IMR-90 (cell line): Measurements from ENCODE around the gene TBC1D10A. TPM values are rescaled to one million over a fixed set of nuclear protein-coding genes. Genes with fewer than 3 reads are reported as not detected.

ENCODE experiments used
- ATAC-seq: fragments of 200-7000 bp; cut with Tn5 transposase; 2 replicates; pipeline ENCODE4 v1.9.1; 2020; ENCODE audit warnings: low read depth, mild to moderate bottlenecking, moderate library complexity
- BruUV-seq: library from RNA; stranded (reverse); fragments of 400-500 nt; replicated peaks from 2 replicates; lab custom pipeline; 2021; lab: Mats Ljungman, UMichigan
- CTCF ChIA-PET: fragments of 300-600 bp; formaldehyde crosslinking; extraction: SDS; loops from one replicate; lab custom pipeline; 2021; ENCODE audit warnings: antibody characterized with exemption; lab: Yijun Ruan, JAX
- POLR2A ChIA-PET: fragments of 300-600 bp; sonication (Branson Sonifier 250); formaldehyde crosslinking; loops from one replicate; lab custom pipeline; 2022; ENCODE audit warnings: antibody characterized with exemption; ENCODE audit not compliant: unreplicated experiment; lab: Charles Lee
- DNase-seq: peaks from one replicate; pipeline ENCODE4 v3.0.0; 2013
- H2AFZ ChIP-seq: replicated peaks from 2 replicates; pipeline ENCODE3; 2013; ENCODE audit warnings: low read length, mild to moderate bottlenecking; ENCODE audit not compliant: poor library complexity
- H2AK5ac ChIP-seq: 2 replicates; pipeline ENCODE4 v1.6.1; 2013; ENCODE audit warnings: low read depth, low read length, inconsistent platforms
- H2AK9ac ChIP-seq: replicated peaks from 2 replicates; pipeline ENCODE3; 2013; ENCODE audit warnings: mild to moderate bottlenecking, low read depth, low read length, moderate library complexity; ENCODE audit not compliant: poor library complexity
- H2BK120ac ChIP-seq: 2 replicates; pipeline ENCODE4 v1.6.1; 2013; ENCODE audit warnings: low read depth, low read length, inconsistent platforms
- H2BK15ac ChIP-seq: 3 replicates; pipeline ENCODE4 v1.6.1; 2013; ENCODE audit warnings: low read depth, low read length, inconsistent platforms
- H2BK20ac ChIP-seq: 2 replicates; pipeline ENCODE4 v1.6.1; 2013; ENCODE audit warnings: low read depth, mild to moderate bottlenecking, inconsistent platforms, low read length, moderate library complexity
- H2BK5ac ChIP-seq: 2 replicates; pipeline ENCODE4 v1.6.1; 2013; ENCODE audit warnings: mild to moderate bottlenecking, low read depth, low read length, inconsistent platforms; ENCODE audit not compliant: poor library complexity, severe bottlenecking
- H3K14ac ChIP-seq: replicated peaks from 2 replicates; pipeline ENCODE4 v1.6.1; 2013; ENCODE audit warnings: low read depth, low read length, inconsistent platforms
- H3K18ac ChIP-seq: 2 replicates; pipeline ENCODE4 v1.6.1; 2013; ENCODE audit warnings: low read depth, low read length, control low read depth
- H3K23ac ChIP-seq: 2 replicates; pipeline ENCODE4 v1.6.1; 2013; ENCODE audit warnings: low read depth, low read length, inconsistent platforms
- H3K27ac ChIP-seq: 2 replicates; pipeline ENCODE4 v1.5.1; 2013; ENCODE audit warnings: mild to moderate bottlenecking, control low read depth, low read length; ENCODE audit not compliant: insufficient read depth
- H3K27me3 ChIP-seq: 2 replicates; pipeline ENCODE4 v1.6.1; 2013; ENCODE audit warnings: low read length; ENCODE audit not compliant: control insufficient read depth, insufficient read depth
- H3K36me3 ChIP-seq: 2 replicates; pipeline ENCODE4 v1.6.1; 2013; ENCODE audit warnings: low read length, mixed read lengths; ENCODE audit not compliant: control insufficient read depth, insufficient read depth
- H3K4ac ChIP-seq: 2 replicates; pipeline ENCODE4 v1.6.1; 2013; ENCODE audit warnings: low read depth, low read length, inconsistent platforms
- H3K4me1 ChIP-seq: 2 replicates; pipeline ENCODE4 v1.6.1; 2013; ENCODE audit warnings: low read length, mixed read lengths; ENCODE audit not compliant: control insufficient read depth, insufficient read depth
- H3K4me2 ChIP-seq: 2 replicates; pipeline ENCODE4 v1.6.1; 2013; ENCODE audit warnings: low read depth, mild to moderate bottlenecking, control low read depth, low read length, moderate library complexity
- H3K4me3 ChIP-seq: 2 replicates; pipeline ENCODE4 v1.5.1; 2013; ENCODE audit warnings: low read depth, mild to moderate bottlenecking, control low read depth, low read length, moderate library complexity; ENCODE audit not compliant: insufficient read depth
- H3K56ac ChIP-seq: 2 replicates; pipeline ENCODE4 v1.6.1; 2013; ENCODE audit warnings: low read length, inconsistent platforms; ENCODE audit not compliant: insufficient read depth; ENCODE audit errors: extremely low read depth
- H3K79me1 ChIP-seq, 2 experiments: 2 replicates each; pipeline ENCODE4 v1.6.1; 2013; ENCODE audit warnings: low read length in 2 of 2, inconsistent platforms in 1 of 2, low read depth in 1 of 2
- H3K9ac ChIP-seq: 2 replicates; pipeline ENCODE4 v1.6.1; 2013; ENCODE audit warnings: low read depth, low read length, control low read depth
- H3K9me1 ChIP-seq: 2 replicates; pipeline ENCODE4 v1.6.1; 2013; ENCODE audit warnings: low read length, inconsistent platforms; ENCODE audit not compliant: insufficient read depth
- H3K9me3 ChIP-seq: 2 replicates; pipeline ENCODE4 v1.6.1; 2013; ENCODE audit warnings: low read length; ENCODE audit not compliant: control insufficient read depth, insufficient read depth
- H4K20me1 ChIP-seq: 2 replicates; pipeline ENCODE4 v1.6.1; 2013; ENCODE audit warnings: low read length, inconsistent platforms; ENCODE audit not compliant: insufficient read depth
- H4K5ac ChIP-seq: 2 replicates; pipeline ENCODE4 v1.6.1; 2013; ENCODE audit warnings: mild to moderate bottlenecking, low read depth, low read length, control low read depth
- H4K8ac ChIP-seq, 2 experiments: 2 replicates each; pipeline ENCODE4 v1.6.1; 2013; ENCODE audit warnings: low read depth in 2 of 2, low read length in 2 of 2, control low read depth in 1 of 2, inconsistent platforms in 1 of 2
- H4K91ac ChIP-seq: 2 replicates; pipeline ENCODE4 v1.6.1; 2013; ENCODE audit warnings: low read depth, low read length, inconsistent platforms; ENCODE audit not compliant: insufficient read depth
- BHLHE40 ChIP-seq: fragments of 150-350 bp; IDR thresholded peaks from 2 replicates; pipeline ENCODE4 v1.6.1; 2016; ENCODE audit warnings: mild to moderate bottlenecking, low read depth, low read length
- MAFK ChIP-seq: IDR thresholded peaks from 2 replicates; pipeline ENCODE4 v1.6.1; 2012; ENCODE audit warnings: low read depth, low read length, improper control_type of control experiment
- RAD21 ChIP-seq: IDR thresholded peaks from 2 replicates; pipeline ENCODE4 v1.6.1; 2012; ENCODE audit warnings: low read length, improper control_type of control experiment
- RCOR1 ChIP-seq: IDR thresholded peaks from 2 replicates; pipeline ENCODE4 v1.6.1; 2012; ENCODE audit warnings: mild to moderate bottlenecking, low read length, improper control_type of control experiment; ENCODE audit not compliant: insufficient replicate concordance
- WGBS, 2 experiments: methylation state at CpG; one replicate each; pipeline versions ENCODE4 v1.1.5 to v1.1.7; 2013; ENCODE audit warnings: missing lambda C conversion rate in 2 of 2; ENCODE audit not compliant: insufficient read length in 1 of 2; ENCODE audit errors: extremely low coverage in 2 of 2; 5-methylcytosine and 5-hydroxymethylcytosine counted together
- dilution Hi-C: fragments of 300-500 bp; cut with HindIII; formaldehyde crosslinking; loops from one replicate; pipeline ENCODE4 v1.14.3; 2018; ENCODE audit warnings: low sequenced_read_pairs; ENCODE audit not compliant: unreplicated experiment
- in situ Hi-C: fragments of 300-500 bp; cut with MboI; formaldehyde crosslinking; loops from 3 replicates; pipeline ENCODE4 v1.14.3; 2019; ENCODE audit warnings: low sequenced_read_pairs, inconsistent platforms, mixed read lengths
- intact Hi-C: fragments of 100-400 bp; cut with micrococcal nuclease; formaldehyde crosslinking; loops from 2 replicates; pipeline ENCODE4 v1.10.0; 2022
- polyA plus RNA-seq, 3 experiments: library from polyadenylated mRNA; depleted of rRNA; stranded (reverse); fragments of >200 nt; gene quantifications; 2 replicates each; pipeline ENCODE4 v1.2.3, GENCODE V29; 2012; ENCODE audit warnings: low replicate concordance in 1 of 3
- total RNA-seq: library from RNA; depleted of rRNA; stranded (reverse); fragments of >200 nt; gene quantifications from 2 replicates; pipeline ENCODE4 v1.2.3, GENCODE V29; 2012
- TF ChIP-seq, protein P1 (sequence below): fragments of 150-350 bp; IDR thresholded peaks from 2 replicates; pipeline ENCODE4 v1.6.1; 2016; ENCODE audit warnings: low read depth, mild to moderate bottlenecking, low read length, moderate library complexity, borderline replicate concordance

TBC1D10A gene
- total and polyA plus RNA-seq, 2 of the 4 experiments (the other 2 are of a cell fraction) = 16.3 to 33.1 TPM

DNA sequence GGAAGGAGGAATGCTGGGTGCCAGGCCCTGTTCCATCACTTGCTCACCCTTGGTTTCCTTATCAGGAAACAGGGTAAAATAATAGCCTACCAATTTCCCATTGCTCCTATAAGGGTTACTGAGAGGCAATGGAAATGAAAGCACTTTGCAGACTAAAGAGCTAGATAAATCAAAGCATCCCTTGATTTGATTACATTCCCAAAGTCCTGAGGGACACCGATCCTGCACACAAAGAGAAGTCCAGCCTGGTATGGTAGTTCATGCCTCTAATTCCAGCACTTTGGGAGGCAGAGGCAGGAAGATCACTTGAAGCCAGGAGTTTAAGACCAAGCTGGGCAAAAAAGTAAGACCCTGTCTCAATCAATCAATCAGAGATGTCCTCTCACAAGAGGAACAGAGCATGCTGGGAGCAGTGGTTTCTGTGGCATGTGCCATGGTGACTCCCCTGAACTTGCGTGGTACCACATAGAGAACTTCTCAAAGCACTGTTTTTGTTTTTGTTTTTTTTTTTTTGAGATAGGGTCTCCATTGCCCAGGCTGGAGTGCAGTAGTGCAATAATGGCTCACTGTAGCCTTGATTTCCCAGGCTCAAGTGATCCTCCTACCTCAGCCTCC lies 10.7 kb downstream of the TBC1D10A start:
- DNase-seq = peak; percentile 9
- peak overlapping the region; percentile 71; the same call in 1 of the 2 replicates for H3K23ac ChIP-seq
- peak overlapping the region; percentile 94 for H2AK5ac ChIP-seq
- peak; percentile 15 for ATAC-seq
- H3K9ac ChIP-seq = no peak overlapping the region
- no peaks in the 10 kb centered on the region for H3K27me3 ChIP-seq
- peak overlapping the region; percentile 75 for H2BK5ac ChIP-seq
- peaks cover 45% of the 10 kb centered on the region for H3K4me1 ChIP-seq
- H2BK15ac ChIP-seq = peak overlapping the region; percentile 68; the same call in 2 of the 3 replicates
- H2BK20ac ChIP-seq = peak overlapping the region; percentile 67; the same call in 1 of the 2 replicates
- BruUV-seq = no TSS peak
- peak overlapping the region; percentile 65 for H2BK120ac ChIP-seq
- H2AK9ac ChIP-seq = peak overlapping the region; percentile 47
- H3K4me3 ChIP-seq = no peak overlapping the region
- TF ChIP-seq BHLHE40 (no peak), RAD21 (no peak), RCOR1 (no peak), MAFK (no peak)
- TF ChIP-seq, protein P1, sequence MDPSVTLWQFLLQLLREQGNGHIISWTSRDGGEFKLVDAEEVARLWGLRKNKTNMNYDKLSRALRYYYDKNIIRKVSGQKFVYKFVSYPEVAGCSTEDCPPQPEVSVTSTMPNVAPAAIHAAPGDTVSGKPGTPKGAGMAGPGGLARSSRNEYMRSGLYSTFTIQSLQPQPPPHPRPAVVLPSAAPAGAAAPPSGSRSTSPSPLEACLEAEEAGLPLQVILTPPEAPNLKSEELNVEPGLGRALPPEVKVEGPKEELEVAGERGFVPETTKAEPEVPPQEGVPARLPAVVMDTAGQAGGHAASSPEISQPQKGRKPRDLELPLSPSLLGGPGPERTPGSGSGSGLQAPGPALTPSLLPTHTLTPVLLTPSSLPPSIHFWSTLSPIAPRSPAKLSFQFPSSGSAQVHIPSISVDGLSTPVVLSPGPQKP = no peak
- peaks cover 44 to 96% of the 10 kb centered on the region in 2 experiments for H3K79me1 ChIP-seq
- peak overlapping the region; percentile 60 for H3K14ac ChIP-seq
- no CpG with 5 or more reads among the region's 2 CpGs for WGBS, 2 experiments
- H2AFZ ChIP-seq = no peak overlapping the region
- H3K27ac ChIP-seq = peak overlapping the region; percentile 70
- H3K4me2 ChIP-seq = peak overlapping the region; percentile 45
- H4K20me1 ChIP-seq = peaks cover 81% of the 10 kb centered on the region
- H4K8ac ChIP-seq = peak overlapping the region; percentile 11; a peak in 3 of 4 replicates
- POLR2A ChIA-PET = no interaction called here
- peaks cover 15% of the 10 kb centered on the region for H3K36me3 ChIP-seq
- intact Hi-C loops = no loop called here
- H4K5ac ChIP-seq = peak overlapping the region; percentile 52
- CTCF ChIA-PET = interaction anchor here (1.0 to 1.3 kb wide), 2 partner anchors 8 to 28 kb away, joined by 3 to 5 read pairs; no protein-coding TSS in a partner anchor
- dilution Hi-C loops = no loop called here
- H3K9me3 ChIP-seq = no peaks in the 10 kb centered on the region
- in situ Hi-C loops = no loop called here
- 0 out of 2 replicates have a peak overlapping the region, but pooled peaks have one; percentile 14 for H3K56ac ChIP-seq
- H3K18ac ChIP-seq = peak overlapping the region; percentile 63
- H3K4ac ChIP-seq = peak overlapping the region; percentile 75
- peak overlapping the region; percentile 84 for H4K91ac ChIP-seq
- H3K9me1 ChIP-seq = peaks cover 75% of the 10 kb centered on the region
